ENCODE measurements around the gene C9orf50.

C9orf50 gene

GRCh38 chr9:129585352-129585751 is 35.5 kb downstream of the C9orf50 start:
- Mint-ChIP-seq H3K9me3 (no peaks in the 10 kb centered on the region), H3K4me3 (no peak overlapping the region), H3K27ac (ENCODE audit: low read depth) (no peak overlapping the region), H3K27me3 (peaks cover 18% of the 10 kb centered on the region), H3K4me1 (peaks cover 40% of the 10 kb centered on the region), H3K36me3 (ENCODE audit: insufficient read depth) (peaks cover 4% of the 10 kb centered on the region)
- ATAC-seq (replicated peaks; ENCODE audit: extremely low read depth, poor library complexity, severe bottlenecking): no peak
- DNase-seq (ENCODE audit: low spot score in 2 of 2): no peak

DNA sequence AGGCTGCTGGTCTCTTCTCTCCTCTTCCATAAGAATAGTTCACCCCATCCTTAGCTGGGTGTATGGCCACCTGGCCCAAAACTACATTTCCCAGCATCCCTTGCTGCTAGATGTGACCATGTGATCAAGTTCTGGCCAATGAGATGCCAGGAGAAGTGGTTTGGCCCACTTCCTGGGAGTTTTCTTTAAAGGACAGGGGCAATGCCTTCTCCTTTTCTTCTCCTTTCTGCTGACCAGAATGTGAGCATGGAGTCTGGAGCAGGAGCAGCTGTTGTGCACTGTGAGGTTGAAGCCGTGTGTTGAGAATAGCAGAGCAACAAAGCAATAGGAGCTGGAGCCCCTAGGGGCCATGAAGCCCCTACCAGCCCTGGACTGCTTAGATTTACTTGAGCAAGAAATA is 36.8 kb downstream of the C9orf50 start:
- Mint-ChIP-seq H3K27me3 (peaks cover 9% of the 10 kb centered on the region), H3K4me3 (no peak overlapping the region), H3K27ac (ENCODE audit: low read depth) (peak overlapping the region; percentile 80), H3K36me3 (ENCODE audit: insufficient read depth) (peaks cover 4% of the 10 kb centered on the region), H3K4me1 (peaks cover 45% of the 10 kb centered on the region), H3K9me3 (no peaks in the 10 kb centered on the region)
- peak in 1 of 2 donors; percentile 35 for DNase-seq (ENCODE audit: low spot score in 2 of 2)
- peak; percentile 47 for ATAC-seq (replicated peaks; ENCODE audit: extremely low read depth, poor library complexity, severe bottlenecking)

GRCh38 chr9:129583308-129584038 is 37.4 kb downstream of the C9orf50 start:
- Mint-ChIP-seq H3K4me1 (peaks cover 45% of the 10 kb centered on the region), H3K4me3 (no peak overlapping the region), H3K27ac (ENCODE audit: low read depth) (peak overlapping the region; percentile 62), H3K36me3 (ENCODE audit: insufficient read depth) (peaks cover 4% of the 10 kb centered on the region), H3K27me3 (peaks cover 2% of the 10 kb centered on the region), H3K9me3 (no peaks in the 10 kb centered on the region)
- no peak for DNase-seq (ENCODE audit: low spot score in 2 of 2)
- no peak for ATAC-seq (replicated peaks; ENCODE audit: extremely low read depth, poor library complexity, severe bottlenecking)

GRCh38 chr9:129582855-129583254 is 38.0 kb downstream of the C9orf50 start:
- Mint-ChIP-seq H3K4me3 (no peak overlapping the region), H3K36me3 (ENCODE audit: insufficient read depth) (peaks cover 4% of the 10 kb centered on the region), H3K27ac (ENCODE audit: low read depth) (no peak overlapping the region), H3K27me3 (no peaks in the 10 kb centered on the region), H3K4me1 (peaks cover 45% of the 10 kb centered on the region), H3K9me3 (no peaks in the 10 kb centered on the region)
- peak; percentile 29 for ATAC-seq (replicated peaks; ENCODE audit: extremely low read depth, poor library complexity, severe bottlenecking)
- no peak for DNase-seq (ENCODE audit: low spot score in 2 of 2)

DNA sequence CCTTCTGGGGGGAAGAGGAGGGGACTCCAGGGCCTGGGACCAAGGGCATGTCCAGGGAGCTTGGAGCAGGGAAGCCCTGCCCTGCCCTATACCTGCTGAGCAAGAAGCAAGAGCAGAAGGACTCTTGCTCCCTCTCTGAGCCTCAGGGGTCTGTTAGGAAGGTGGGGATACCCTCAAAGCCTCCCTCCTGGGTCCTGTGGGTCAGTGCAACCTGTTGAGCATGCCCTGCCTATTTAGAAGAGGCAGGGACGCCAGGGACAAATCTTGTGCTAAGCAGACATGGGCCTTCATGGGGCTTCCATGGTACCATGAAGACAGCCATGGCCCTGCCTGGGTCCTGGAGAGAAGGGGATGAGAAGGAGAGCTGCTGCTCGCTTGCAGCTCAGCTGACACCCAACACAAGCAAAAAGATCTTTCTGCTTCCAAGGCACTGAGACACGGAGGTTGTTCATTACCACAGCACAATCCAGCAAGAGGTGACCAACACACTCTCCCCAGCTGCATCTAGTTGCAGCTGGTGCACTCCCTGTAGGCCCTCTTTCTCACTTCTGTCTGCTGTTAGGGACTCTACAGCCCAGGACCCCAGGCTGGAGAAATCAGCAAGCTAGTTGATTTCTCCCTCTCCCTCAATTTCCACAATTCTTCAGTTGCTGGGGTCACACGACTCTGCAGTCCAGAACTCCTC is 39.3 kb downstream of the C9orf50 start:
- ATAC-seq (replicated peaks; ENCODE audit: extremely low read depth, poor library complexity, severe bottlenecking): no peak
- H3K27me3 Mint-ChIP-seq: no peaks in the 10 kb centered on the region

GRCh38 chr9:129580211-129580915 is 40.5 kb downstream of the C9orf50 start:
- H3K36me3 Mint-ChIP-seq (ENCODE audit: insufficient read depth): peaks cover 3% of the 10 kb centered on the region
- no peak overlapping the region for H3K27ac Mint-ChIP-seq (ENCODE audit: low read depth)
- H3K4me1 Mint-ChIP-seq: peaks cover 40% of the 10 kb centered on the region
- H3K9me3 Mint-ChIP-seq: no peaks in the 10 kb centered on the region
- no peaks in the 10 kb centered on the region for H3K27me3 Mint-ChIP-seq
- DNase-seq (ENCODE audit: low spot score in 2 of 2) (no peak), ATAC-seq (replicated peaks; ENCODE audit: extremely low read depth, poor library complexity, severe bottlenecking) (no peak)
- no peak overlapping the region for H3K4me3 Mint-ChIP-seq

More for the DNA sequence above, 39.3 kb downstream of the C9orf50 start:
- peaks cover 3% of the 10 kb centered on the region for H3K36me3 Mint-ChIP-seq (ENCODE audit: insufficient read depth)
- H3K4me3 Mint-ChIP-seq: no peak overlapping the region
- H3K9me3 Mint-ChIP-seq: no peaks in the 10 kb centered on the region
- no peak for DNase-seq (ENCODE audit: low spot score in 2 of 2)
- H3K27ac Mint-ChIP-seq (ENCODE audit: low read depth): no peak overlapping the region
- peaks cover 45% of the 10 kb centered on the region for H3K4me1 Mint-ChIP-seq

DNA sequence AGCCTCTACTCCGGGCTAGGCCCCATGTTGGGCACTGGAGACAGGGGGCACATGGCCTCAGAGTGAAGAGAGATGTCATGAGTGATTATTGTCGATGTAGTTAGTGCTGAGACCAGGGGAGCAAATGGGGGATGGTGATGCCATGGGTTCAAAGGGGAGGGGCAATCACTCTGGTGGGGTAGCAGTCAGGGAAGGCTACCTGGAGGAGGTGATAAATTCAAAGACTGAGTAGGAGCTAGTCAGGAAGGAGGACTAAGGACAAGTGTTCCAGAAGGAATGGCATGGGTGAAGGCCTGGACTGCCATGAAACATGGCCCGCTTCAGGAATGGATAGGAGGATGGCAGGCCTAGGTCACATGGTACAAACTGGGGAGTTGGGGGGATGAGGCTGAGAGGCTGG is 41.6 kb downstream of the C9orf50 start:
- Mint-ChIP-seq H3K27me3 (no peaks in the 10 kb centered on the region), H3K9me3 (no peaks in the 10 kb centered on the region), H3K4me3 (no peak overlapping the region), H3K36me3 (ENCODE audit: insufficient read depth) (peaks cover 3% of the 10 kb centered on the region), H3K4me1 (peaks cover 31% of the 10 kb centered on the region), H3K27ac (ENCODE audit: low read depth) (no peak overlapping the region)
- no peak for ATAC-seq (replicated peaks; ENCODE audit: extremely low read depth, poor library complexity, severe bottlenecking)
- no peak for DNase-seq (ENCODE audit: low spot score in 2 of 2)

DNA sequence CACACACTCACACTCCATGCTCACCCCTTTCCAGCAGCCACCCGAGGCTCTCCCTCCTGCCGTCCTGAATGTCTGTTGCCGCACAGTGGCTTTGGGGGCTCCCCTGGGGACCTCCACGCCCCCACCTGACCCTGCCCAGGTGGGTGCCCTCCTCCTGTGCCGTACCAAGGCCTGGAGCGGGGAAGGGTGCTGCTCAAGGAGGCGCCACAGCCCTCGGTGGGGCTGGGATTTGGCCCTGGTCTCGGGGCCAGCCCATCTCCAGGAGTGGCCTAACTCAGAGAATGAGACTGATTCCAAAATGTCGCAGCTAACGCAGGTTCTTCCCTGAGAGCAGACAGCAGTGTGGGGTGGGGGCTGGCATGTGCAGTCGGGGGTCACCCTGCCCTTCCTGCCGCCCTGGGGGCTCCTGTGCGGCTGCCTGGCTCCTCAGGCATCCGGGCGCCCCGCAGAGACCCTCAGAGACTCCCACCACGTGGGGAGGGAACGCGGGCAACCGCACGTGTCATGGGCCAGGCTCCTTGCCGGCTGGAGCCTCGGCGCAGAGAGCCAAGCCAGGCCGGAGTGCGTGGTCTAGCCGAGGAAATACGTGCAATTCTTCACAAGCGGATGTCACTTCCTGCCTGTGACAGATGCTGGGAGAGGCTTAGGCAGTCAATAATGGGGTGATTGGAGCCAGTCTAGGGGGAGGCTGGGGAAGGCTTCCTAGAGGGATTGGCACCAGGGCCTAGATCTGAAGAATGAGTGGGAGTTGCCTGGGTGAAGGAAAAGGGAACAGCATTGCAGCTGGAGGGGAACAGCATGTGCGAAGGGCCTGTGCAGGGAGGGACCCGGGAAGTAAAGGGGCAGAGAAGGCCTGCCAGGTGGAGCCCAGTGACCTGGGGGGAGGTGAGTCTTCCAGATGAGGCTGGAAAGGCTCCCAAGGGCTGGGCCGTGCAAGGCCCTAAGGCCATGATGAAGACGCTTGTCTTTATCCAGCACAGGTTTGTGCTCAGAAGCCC is 44.1 kb downstream of the C9orf50 start:
- H3K9me3 Mint-ChIP-seq: no peaks in the 10 kb centered on the region
- H3K27me3 Mint-ChIP-seq: peaks cover 8% of the 10 kb centered on the region
- no peak overlapping the region for H3K27ac Mint-ChIP-seq (ENCODE audit: low read depth)
- no peak overlapping the region for H3K4me3 Mint-ChIP-seq
- peaks cover 9% of the 10 kb centered on the region for H3K4me1 Mint-ChIP-seq
- no peak for DNase-seq (ENCODE audit: low spot score in 2 of 2)
- no peak for ATAC-seq (replicated peaks; ENCODE audit: extremely low read depth, poor library complexity, severe bottlenecking)
- no peaks in the 10 kb centered on the region for H3K36me3 Mint-ChIP-seq (ENCODE audit: insufficient read depth)

- Mint-ChIP-seq H3K4me1 (peaks cover 9% of the 10 kb centered on the region), H3K27me3 (peaks cover 15% of the 10 kb centered on the region), H3K9me3 (no peaks in the 10 kb centered on the region), H3K36me3 (ENCODE audit: insufficient read depth) (no peaks in the 10 kb centered on the region), H3K27ac (ENCODE audit: low read depth) (no peak overlapping the region), H3K4me3 (no peak overlapping the region)
- no peak for DNase-seq (ENCODE audit: low spot score in 2 of 2)
- no peak for ATAC-seq (replicated peaks; ENCODE audit: extremely low read depth, poor library complexity, severe bottlenecking)
Observed at GRCh38 chr9:129575818-129576217, 45.1 kb downstream of the C9orf50 start.

- Mint-ChIP-seq H3K36me3 (ENCODE audit: insufficient read depth) (no peaks in the 10 kb centered on the region), H3K4me1 (peaks cover 5% of the 10 kb centered on the region), H3K4me3 (no peak overlapping the region), H3K27me3 (peaks cover 23% of the 10 kb centered on the region), H3K9me3 (no peaks in the 10 kb centered on the region), H3K27ac (ENCODE audit: low read depth) (no peak overlapping the region)
- ATAC-seq (replicated peaks; ENCODE audit: extremely low read depth, poor library complexity, severe bottlenecking): no peak
- no peak for DNase-seq (ENCODE audit: low spot score in 2 of 2)
Observed at GRCh38 chr9:129574911-129575585, 45.9 kb downstream of the C9orf50 start.

DNA sequence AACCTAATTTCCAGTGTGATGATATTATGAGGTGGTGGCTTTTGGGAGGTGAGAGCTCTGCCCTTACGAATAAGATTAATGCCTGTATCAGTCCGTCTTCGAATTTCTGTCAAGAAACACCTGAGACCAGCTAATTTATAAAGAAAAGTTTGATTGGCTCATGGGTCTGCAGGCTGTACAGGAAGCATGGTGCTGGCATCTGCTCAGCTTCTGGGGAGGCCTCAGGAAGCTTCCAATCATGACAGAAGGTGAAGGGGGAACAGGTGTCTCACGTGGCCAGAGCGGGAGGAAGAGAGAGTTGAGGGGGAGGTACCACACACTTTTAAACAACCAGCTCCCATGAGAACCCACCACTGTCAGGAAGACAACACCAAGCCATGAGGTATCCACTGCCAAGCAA is 46.9 kb downstream of the C9orf50 start:
- peaks cover 33% of the 10 kb centered on the region for H3K27me3 Mint-ChIP-seq
- no peaks in the 10 kb centered on the region for H3K36me3 Mint-ChIP-seq (ENCODE audit: insufficient read depth)
- peaks cover 12% of the 10 kb centered on the region for H3K4me1 Mint-ChIP-seq
- ATAC-seq (replicated peaks; ENCODE audit: extremely low read depth, poor library complexity, severe bottlenecking): no peak
- H3K4me3 Mint-ChIP-seq: no peak overlapping the region
- H3K27ac Mint-ChIP-seq (ENCODE audit: low read depth): no peak overlapping the region
- no peaks in the 10 kb centered on the region for H3K9me3 Mint-ChIP-seq
- DNase-seq (ENCODE audit: low spot score in 2 of 2): no peak

Measured in central memory CD8-positive, alpha-beta T cell (primary cell).